ENCODE results near the gene MUCL3.
"Not testable (repeated sequence)": the region's sequence is repeated elsewhere in the genome, so short reads cannot be mapped to it uniquely, and the experiment has no call there.

The MUCL3 gene

DNA sequence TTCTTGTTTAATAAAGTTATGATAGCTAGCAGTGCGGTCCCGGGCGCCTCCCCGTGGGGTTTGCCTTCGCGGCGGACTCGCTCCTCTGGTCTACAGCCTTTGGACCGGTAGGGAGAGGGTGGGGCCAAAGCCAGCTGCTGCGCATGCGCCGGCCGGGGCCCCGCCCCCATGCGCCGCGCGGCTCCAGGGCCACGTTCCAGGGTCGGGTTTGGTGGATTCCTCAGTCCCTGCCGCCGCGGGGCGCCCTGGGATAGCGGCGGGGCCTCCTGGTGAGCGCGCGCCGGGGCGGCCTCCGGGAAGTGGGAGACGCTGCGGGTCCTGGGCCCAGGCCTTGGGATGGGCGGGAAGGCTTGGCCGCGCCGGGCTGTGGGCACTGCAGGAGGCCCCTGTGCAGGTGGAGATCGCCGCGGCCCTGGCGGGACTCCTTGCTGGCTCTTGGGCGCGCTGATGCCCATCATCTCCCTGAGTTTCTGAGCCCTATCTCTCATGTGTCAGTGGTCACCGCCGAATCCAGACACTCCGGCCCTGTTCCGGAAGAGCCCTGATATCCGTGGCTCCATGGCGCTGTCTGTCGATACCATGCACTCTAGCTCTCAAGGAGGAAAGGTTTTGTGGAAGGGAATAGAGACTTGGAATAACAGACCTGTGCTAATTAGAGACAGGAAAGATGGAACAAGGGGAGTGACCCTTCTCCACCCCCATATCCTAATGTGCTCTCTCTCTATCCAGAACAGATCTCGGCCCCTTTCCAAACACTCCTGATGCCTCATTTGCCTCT is 26.5 kb upstream of the MUCL3 start, which contains the start of gene VARS2:
VARS2 (plus strand) TSS at position 163 of the 778 bp plus-strand sequence; CDS start at position 762, 599 bp downstream.
- DNase-seq = peak; percentile 86

DNA sequence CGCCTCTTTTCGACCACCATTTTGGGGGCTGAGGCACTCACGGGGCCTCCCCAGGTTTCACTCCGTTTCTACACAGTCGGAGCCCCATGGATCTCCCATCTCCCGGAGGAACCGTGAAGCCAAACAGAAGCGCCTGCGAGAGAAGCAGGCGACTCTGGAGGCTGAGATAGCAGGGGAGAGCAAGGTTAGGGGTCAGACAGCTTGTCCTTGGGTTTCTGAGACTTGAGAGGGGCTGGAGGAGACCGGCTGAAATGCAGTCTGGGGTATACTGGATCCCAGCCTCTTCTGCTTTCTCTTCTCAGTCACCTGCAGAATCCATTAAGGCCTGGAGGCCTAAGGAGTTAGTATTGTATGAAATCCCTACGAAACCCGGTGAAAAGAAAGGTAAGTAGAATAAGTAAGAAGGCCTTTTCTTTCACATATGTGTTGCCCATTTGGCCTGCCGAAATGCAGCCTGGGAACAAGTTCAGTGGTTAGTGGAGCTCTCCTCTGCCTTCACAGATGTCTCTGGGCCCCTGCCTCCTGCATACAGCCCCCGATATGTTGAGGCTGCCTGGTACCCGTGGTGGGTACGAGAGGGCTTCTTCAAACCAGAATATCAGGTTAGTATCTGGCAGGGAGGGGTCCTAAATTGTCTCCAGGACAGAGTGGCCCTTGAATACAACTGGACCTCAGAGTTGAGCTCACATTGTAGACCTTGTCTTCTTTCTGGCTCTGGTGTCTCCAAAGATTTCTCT is 25.8 kb upstream of the MUCL3 start:
- DNase-seq = no peak

DNA sequence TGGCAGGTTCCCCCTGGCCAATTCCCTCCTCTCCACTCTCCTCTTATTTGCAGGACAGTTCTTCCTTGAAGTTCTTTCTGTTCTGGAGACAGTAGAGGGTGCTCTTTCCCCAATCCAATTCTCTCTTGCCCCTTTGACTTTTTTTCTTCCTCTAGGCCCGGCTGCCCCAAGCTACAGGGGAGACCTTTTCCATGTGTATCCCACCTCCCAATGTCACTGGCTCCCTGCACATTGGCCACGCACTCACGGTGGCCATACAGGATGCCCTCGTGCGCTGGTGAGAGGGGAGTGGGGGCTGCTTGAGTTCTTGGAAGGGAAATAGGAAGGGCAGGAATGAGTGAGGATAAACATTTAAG is 25.2 kb upstream of the MUCL3 start:
- DNase-seq = peak; percentile 61

DNA sequence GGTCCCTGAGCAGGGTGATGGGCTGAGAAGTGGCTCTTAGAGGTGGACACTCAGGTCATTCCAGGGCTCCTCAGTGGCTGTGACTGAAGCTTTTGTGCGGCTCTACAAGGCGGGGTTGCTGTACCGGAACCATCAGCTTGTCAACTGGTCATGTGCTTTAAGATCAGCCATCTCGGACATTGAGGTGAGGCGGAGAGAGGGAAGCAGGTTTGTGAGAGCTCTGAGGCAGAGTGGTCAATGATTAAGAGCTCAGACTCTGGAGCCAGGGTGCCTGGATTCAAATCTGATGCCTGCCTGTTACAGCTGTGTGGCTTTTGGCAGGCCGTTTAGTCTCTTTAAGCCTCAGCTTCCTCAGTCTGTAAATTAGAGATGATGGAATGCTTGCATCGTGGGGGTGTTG is 23.7 kb upstream of the MUCL3 start:
- DNase-seq = no peak

DNA sequence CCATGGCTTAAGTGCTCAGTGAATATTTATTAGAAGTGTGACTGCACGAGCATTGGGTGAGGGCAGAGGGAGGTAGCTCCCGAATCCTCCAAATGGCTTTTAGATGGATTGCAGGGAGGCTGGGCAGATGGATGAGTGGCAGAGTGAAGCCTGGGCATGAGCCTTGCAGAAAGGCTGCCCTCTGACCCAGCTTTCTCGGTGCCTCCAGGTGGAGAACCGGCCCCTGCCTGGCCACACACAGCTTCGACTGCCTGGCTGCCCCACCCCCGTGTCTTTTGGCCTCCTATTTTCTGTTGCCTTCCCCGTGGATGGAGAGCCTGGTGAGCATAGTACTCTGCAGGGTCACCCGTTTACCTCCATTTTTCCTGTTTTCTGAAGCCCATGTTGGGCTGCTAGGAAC is 23.3 kb upstream of the MUCL3 start:
- no peak for DNase-seq

DNA sequence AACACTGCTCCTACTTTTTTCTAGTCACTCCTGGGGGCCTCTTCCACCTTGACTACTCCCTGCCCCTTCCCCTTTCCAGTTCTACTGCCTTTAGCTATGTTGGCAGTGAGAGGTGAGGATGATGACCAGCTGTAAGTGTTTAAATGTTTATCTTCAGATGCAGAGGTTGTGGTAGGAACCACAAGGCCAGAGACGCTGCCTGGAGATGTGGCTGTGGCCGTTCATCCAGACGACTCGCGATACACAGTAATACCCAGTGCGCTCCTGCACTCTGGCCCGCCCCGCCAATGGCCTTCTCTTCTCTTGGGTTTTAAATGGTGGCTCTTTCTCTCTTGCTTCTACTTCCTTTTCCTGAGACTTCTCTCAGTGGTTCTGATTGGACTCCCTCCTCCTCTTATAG is 22.1 kb upstream of the MUCL3 start:
- DNase-seq = peak; percentile 26

DNA sequence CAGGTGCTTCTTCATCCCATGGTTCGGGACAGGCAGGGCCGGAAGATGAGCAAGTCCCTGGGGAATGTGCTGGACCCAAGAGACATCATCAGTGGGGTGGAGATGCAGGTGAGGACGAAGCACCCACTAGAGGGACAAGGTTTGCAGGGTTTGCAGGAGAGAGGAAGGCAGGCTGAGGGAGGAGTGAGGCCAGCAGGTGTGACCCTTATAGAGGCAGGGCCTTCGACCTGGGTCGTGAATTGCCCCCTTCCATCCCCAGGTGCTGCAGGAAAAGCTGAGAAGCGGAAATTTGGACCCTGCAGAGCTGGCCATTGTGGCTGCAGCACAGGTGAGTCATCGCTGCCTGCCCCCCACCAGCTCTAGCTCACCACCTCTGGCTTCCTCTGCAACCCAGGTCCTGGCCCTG is 18.3 kb upstream of the MUCL3 start:
- DNase-seq = no peak

DNA sequence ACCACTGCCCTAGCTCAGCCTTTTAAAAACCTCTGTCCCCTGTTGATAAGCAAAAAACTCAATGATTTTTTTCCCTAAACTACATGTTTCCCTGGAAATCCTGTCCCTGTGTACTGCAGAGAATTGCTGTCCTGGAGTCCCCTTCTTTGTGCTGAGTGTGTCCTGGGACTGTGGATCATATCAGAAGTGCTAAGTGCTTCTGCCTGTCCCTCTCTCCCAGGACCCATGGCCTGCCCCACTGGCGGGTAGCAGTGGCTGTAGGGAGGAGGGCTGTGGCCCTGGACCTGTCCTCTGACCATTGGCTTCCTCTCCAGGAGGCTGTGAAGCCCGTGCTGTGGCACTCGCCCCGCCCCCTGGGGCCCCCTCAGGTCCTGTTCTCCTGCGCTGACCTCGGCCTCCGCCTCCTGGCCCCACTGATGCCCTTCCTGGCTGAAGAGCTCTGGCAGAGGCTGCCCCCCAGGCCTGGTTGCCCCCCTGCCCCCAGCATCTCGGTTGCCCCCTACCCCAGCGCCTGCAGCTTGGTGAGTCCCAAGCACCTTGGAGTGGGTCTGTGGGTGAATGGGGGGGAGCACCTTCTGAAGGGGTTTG is 16.6 kb upstream of the MUCL3 start:
- not testable (repeated sequence) for DNase-seq

DNA sequence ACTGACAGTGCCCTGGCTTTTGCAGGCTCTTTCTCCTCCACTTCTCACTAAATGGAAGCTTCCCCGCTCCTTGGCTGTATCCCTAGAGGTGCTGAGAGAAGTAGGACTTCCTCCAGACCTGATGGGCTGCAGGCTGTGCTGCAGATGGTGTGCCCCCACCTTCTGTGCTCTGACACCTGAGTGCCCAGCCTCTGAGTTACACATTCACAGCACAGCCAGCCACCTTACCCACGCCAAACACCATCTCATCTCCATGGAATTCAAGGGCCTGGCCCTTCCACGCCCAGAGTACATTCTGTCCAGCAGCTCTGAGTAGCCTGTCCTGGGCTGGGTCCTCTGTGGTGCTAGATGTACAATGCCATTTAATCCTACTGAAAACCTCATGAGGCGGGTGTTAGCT is 14.1 kb upstream of the MUCL3 start:
- DNase-seq = no peak

DNA sequence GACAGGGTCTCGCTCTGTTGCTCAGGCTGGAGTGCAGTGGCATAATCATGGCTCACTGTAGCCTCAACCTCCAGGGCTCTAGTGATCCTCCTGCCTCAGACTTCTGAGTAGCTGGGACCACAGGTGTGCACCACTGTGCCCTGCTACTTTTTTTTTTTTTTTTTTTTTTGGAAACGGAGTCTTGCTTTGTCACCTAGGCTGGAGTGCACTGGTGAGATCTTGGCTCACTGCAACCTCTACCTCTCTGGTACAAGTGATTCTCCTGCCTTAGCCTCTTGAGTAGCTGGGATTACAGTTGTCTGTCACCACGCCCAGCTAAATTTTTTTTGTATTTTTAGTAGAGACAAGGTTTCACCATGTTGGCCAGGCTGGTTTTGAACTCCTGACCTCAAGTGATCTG is 13.7 kb upstream of the MUCL3 start:
- not testable (repeated sequence) for DNase-seq

DNA sequence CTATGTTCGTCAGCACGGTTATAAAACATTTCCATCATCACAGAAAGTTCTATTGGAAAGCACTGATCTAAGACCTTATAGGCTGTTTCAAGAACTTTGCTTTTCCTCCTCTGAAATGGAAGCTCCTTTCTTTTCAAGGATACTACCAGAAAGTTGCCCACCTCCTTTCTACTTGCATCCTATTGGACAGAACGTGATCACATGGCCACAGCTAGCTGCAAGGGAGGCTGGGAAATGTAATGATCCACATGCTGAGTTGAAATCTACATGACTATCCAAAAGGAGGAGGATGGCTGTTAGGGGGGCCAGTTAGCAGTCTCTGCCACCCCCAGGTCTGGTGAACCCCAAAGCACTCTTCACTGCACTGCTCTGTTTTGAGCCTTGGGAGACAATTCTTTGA is 12.1 kb upstream of the MUCL3 start:
- DNase-seq = no peak

DNA sequence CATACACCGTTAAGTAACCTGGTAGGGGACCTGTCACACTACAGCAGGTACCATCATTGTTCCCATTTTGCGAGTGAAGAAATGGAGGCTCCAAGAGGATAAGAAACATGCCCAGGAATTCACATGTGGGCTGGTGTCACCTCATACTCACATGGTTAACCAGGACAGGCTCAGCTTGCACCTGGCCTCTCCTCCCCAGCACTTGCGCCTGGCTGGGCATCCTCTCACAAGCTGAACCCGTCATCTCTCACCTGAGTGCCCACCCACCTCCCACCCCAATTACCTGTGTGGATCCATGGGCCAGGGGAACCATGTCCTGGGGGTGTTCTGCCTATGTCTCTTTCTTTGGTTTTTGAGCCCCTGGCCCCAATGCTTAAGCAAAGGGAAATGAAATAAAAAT is 10.3 kb upstream of the MUCL3 start:
- no peak for DNase-seq

DNA sequence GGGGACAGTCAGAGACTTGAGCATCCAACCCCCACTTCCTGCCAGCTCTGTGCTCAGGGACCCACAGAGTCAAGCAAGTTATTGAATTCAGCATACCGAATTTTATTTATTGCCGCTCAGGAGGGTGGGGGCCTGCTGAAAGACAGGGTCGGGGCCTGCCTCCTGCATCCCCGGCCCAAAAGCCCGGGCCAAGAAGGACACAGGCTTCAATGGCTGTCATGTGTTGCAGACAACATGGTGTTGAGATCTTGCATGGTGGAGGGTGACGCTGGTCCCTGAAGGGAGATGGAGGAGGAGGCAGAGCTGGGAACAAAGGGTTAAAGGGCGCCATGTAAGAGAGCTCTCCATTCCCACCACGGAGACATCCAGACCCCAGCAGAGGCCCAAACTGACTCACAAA is 9.5 kb upstream of the MUCL3 start:
- DNase-seq = no peak

DNA sequence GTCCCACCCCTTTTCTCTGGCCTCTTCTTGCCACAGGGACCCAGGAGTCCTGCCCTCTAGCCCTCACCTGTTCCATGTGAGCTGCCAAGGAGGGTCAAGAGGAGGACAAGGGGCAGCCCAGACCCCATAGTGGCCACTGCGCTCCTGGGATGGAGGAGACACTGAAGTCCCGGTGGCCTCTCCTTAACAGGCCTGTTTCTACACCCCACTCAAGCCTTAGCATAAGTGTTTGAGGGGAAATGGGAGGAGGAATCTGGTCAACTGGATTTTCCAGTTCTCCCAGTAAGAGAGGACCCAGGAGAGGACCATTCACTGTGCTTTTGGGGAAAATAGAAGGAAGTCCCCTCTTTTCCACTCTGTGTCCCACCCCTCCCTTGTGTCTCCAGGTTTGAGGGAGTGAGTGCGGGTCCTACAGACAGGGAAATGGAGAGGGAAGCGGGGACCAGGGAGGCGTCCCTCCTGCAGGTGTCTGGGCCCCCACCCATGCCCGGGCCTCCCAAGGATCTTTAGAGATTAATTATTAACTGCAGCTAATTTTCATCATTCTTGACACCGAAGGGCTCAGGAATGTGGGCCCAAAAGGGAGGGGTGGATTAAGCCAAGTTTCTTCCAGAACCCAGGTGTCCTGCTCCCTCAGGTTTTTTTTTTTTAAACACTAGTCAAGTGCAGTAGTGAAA is 8.7 kb upstream of the MUCL3 start, which contains the start of gene SFTA2:
SFTA2 (minus strand) TSS at position 202 of the 677 bp plus-strand sequence; CDS start at position 128, 74 bp downstream.
- DNase-seq = no peak

DNA sequence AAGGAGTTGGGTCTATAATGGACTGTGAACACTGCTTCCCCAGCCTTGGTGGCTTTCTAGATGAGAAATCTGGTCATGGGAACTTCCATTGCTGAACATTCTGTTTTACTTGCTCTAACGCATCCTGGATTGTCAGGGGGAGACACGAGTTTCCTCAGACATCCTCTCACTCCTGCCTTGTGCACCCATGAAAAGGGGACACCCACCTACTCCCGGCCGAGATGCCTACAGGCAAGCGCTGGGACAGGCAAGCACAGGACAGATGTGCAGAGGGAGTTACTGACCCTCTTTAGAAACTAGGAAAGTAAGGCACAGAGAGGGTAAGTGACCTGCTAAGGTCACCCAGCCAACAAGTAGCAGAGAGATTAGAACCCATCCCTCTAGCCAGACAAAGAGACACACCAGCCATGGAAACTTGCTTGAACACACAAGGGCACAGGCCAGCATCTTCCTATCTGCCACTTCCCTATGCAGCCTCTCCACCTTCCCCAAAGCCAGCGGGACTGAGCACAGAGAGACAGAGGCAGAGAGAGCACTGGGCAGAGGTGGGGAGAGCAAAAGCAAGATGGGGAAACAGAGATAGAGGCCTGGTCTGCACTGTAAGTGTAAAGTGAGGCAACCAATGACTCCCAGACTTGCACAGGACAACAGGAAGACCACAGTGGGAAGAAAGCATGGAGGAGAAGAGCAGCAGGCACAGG is 8.0 kb upstream of the MUCL3 start:
- DNase-seq = no peak

DNA sequence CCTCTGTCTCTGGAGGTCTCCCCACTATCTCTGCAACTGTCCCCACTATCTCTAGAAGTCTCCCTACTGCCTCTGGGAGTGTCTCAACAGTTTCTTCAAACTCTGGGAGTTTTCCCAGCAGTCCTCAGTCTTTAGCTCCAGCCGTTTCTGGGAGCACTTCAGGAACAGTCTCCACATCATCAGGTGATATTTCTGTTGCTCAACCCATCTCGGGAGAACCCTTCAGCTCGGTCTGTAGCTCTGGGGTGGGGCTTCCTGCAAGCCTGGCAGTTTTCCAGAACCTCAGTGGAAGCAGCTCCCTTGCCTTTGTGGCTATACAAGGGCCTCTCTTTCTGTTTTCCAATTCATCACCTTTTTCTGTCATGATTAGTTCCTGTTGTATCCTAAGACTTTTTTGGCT is 5.8 kb upstream of the MUCL3 start:
- DNase-seq = no peak

DNA sequence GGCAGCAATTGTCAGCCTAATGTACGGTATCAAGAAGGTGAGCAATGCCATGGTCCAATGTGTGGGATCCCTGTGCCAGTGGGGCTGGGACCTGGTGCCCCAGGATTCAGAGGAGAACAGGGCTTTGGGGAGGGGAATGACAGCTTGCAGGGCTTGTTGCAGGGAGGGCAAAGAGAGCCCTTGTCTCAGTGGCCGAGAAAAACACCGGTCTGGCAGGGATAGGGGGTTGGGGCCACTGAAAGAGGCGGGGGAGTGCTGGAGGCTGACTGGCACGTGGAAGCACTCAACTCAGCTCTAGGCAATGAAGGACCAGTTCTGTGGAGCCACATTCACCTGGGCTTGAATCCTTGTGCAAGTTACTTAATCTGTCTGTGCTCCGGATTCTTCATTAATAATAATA is 3.5 kb upstream of the MUCL3 start:
- DNase-seq = no peak

DNA sequence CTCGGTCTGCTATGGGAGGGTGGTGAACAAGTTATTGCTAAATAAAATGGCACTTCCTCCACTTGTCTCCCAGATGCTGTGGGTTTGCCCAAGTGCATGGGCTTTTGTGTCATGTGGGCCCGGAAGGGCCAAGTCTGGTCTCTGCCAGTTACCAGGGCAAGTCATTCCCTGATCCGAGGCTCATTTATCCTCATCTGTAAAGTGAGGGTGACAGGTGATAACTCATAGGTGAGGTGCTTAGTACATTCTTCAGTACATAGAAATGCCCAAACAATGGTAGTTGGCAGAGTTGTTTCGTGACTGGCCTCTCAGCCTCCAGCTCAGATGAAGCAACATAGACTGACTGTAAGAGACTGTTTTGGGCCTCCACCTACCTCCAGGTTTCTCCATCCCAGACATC is 2.0 kb upstream of the MUCL3 start:
- DNase-seq = no peak

DNA sequence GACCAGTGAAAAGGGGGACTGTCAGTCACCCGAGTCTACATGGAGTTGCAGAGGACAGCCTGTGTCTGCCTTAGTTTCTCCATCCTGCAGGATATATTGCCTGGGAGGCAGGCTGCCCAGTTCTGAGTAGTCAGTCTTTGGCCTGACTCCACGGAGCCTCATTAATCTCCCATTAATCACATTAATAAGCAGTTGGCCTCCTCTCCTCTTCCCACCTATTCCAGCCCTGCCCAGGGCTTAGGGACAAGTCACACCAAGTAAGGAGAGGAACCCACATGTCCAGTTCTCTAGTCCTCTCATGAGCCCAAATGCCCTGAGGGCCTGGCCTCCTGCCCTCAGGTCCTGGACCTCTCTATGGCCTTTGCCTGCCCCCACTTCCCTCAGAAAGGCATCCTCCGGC is 1.3 kb upstream of the MUCL3 start:
- no peak for DNase-seq

DNA sequence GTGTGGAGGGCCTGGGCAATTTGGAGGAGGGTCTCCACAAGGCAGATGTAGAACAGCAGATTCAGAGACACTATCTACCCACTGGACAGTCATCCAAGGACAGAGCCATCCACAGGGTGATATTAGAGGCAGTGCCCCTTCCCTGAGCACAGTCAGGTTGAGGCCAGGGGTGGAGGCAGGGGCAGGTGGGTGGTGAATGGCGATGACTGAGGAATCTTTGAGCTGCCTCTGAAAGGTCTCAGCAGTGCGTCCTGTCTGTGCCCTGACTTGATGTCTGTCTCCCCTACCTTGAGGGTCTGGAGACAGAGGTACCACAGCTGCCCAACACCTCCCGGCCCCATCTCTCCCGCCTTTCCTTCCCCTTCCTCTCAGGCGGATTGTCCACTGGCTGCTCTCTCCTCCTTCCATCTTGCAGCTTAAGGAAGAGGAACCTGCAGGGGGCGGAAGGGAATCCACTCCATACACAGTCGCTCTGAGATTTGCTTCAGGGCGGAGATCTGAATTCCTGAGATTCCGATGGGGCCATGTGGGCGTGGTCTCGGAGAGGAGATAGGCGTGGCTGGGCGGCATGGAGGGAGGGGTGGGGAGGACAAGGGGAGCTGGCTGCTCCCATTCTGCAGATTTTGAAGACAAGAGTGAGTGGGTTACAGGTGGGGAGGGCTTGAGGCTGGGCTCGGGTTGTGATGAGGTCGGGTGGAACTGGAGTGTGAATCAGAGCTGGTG is 1.7 kb downstream of the MUCL3 start:
- no peak for DNase-seq

DNA sequence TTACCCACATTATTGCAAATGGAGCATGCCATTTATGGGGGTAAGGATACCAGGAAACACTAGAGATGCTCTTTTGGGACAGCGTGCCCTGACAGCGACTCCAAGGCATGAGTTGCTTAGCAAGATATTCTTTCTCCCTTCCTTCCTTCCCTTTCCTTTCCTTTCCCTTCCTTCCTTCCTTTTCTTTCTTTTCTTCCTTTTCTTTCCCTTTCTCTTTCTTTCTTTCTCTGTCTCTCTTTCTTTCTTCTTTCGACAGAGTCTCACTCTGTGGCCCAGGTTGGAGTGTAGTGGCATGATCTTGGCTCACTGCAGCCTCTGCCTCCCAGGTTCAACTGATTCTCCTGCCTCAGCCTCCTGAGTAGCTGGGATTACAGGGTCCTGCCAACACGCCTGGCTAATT is 3.3 kb downstream of the MUCL3 start:
- DNase-seq = no peak

DNA sequence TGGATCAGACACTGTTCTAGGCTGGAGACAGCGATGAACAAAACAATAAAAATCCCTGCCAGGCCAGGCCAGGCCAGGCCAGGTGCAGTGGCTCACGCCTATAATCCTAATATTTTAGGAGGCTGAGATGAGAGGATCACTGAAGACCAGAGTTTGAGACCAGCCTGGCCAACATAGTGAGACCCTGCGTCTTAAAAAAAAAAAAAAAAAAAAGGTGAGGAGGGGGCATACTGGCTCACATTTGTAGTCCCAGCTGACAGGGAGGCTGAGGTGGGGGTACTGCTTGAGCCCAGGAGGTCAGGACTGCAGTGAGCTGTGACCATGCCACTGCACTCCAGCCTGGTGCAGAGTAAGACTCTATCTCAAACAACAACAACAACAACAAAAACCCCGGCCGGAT is 4.5 kb downstream of the MUCL3 start:
- no peak for DNase-seq
